ENCODE measurements around the gene RALGAPB. TPM values are rescaled to one million over a fixed set of nuclear protein-coding genes. Genes with fewer than 3 reads are reported as not detected.
"Not testable (repeated sequence)": the region's sequence is repeated elsewhere in the genome, so short reads cannot be mapped to it uniquely, and the experiment has no call there.

RALGAPB gene
- polyA plus RNA-seq (ENCODE audit: insufficient read length in 3 of 3): 10 to 100 TPM; 33.7 to 36.5 (median 35.0) TPM

- peak; percentile 98 to 99 (median 99) for DNase-seq (ENCODE audit: low read depth in 3 of 3, low spot score in 2 of 3)
These were observed at the start of gene RALGAPB for GRCh38 chr20:38472513-38473366. TSS of gene RALGAPB (plus strand) at chr20:38472843. CDS start at chr20:38488433, 15,590 bp downstream.

- no peak for DNase-seq (ENCODE audit: low read depth in 3 of 3, low spot score in 2 of 3)
These were observed 49.1 kb upstream of the RALGAPB start for GRCh38 chr20:38423541-38423940.

- DNase-seq (ENCODE audit: low read depth in 3 of 3, low spot score in 2 of 3): no peak
These were observed 48.2 kb upstream of the RALGAPB start for GRCh38 chr20:38424401-38424800.

GRCh38 chr20:38426006-38426897 lies 46.4 kb upstream of the RALGAPB start:
- no peak for DNase-seq (ENCODE audit: low read depth in 3 of 3, low spot score in 2 of 3)

- DNase-seq (ENCODE audit: low read depth in 3 of 3, low spot score in 2 of 3): no peak
These were observed 45.0 kb upstream of the RALGAPB start for GRCh38 chr20:38427655-38428023.

- no peak for DNase-seq (ENCODE audit: low read depth in 3 of 3, low spot score in 2 of 3)
These were observed 43.8 kb upstream of the RALGAPB start for GRCh38 chr20:38428800-38429199.

GRCh38 chr20:38429301-38429700 lies 43.3 kb upstream of the RALGAPB start:
- no peak for DNase-seq (ENCODE audit: low read depth in 3 of 3, low spot score in 2 of 3)

- DNase-seq (ENCODE audit: low read depth in 3 of 3, low spot score in 2 of 3): no peak
These were observed 41.8 kb upstream of the RALGAPB start for GRCh38 chr20:38430679-38431325.

- no peak for DNase-seq (ENCODE audit: low read depth in 3 of 3, low spot score in 2 of 3)
These were observed 40.4 kb upstream of the RALGAPB start for GRCh38 chr20:38432292-38432691.

GRCh38 chr20:38432870-38433269 lies 39.8 kb upstream of the RALGAPB start:
- not testable (repeated sequence) for DNase-seq (ENCODE audit: low read depth in 3 of 3, low spot score in 2 of 3)

- no peak for DNase-seq (ENCODE audit: low read depth in 3 of 3, low spot score in 2 of 3)
These were observed 39.2 kb upstream of the RALGAPB start for GRCh38 chr20:38433304-38433972.

- peak in 1 of 3 donors; percentile 12 for DNase-seq (ENCODE audit: low read depth in 3 of 3, low spot score in 2 of 3)
These were observed 38.3 kb upstream of the RALGAPB start for GRCh38 chr20:38434301-38434741.

GRCh38 chr20:38434770-38435554 lies 37.7 kb upstream of the RALGAPB start, which contains the start of gene SNHG17:
TSS of gene SNHG17 (minus strand) at chr20:38435328.
- DNase-seq (ENCODE audit: low read depth in 3 of 3, low spot score in 2 of 3): peak; percentile 78 to 83 (median 78)

- no peak for DNase-seq (ENCODE audit: low read depth in 3 of 3, low spot score in 2 of 3)
These were observed 37.1 kb upstream of the RALGAPB start for GRCh38 chr20:38435555-38435939.

GRCh38 chr20:38437796-38438195 lies 34.8 kb upstream of the RALGAPB start:
- DNase-seq (ENCODE audit: low read depth in 3 of 3, low spot score in 2 of 3): no peak

GRCh38 chr20:38441110-38441509 lies 31.5 kb upstream of the RALGAPB start:
- DNase-seq (ENCODE audit: low read depth in 3 of 3, low spot score in 2 of 3): not testable (repeated sequence)

GRCh38 chr20:38441916-38442315 lies 30.7 kb upstream of the RALGAPB start:
- DNase-seq (ENCODE audit: low read depth in 3 of 3, low spot score in 2 of 3): no peak

GRCh38 chr20:38445381-38445796 lies 27.3 kb upstream of the RALGAPB start:
- DNase-seq (ENCODE audit: low read depth in 3 of 3, low spot score in 2 of 3): no peak

- no peak for DNase-seq (ENCODE audit: low read depth in 3 of 3, low spot score in 2 of 3)
These were observed 26.7 kb upstream of the RALGAPB start for GRCh38 chr20:38445901-38446425.

All from right renal cortex interstitium (tissue), 3 donors.